HepG2 (cell line): ENCODE results near the gene ZNF184. TPM values are rescaled to one million over a fixed set of nuclear protein-coding genes. Genes with fewer than 3 reads are reported as not detected.

Experiments
- FOXO4 ChIP-seq: sonication (generic); formaldehyde crosslinking; conservative IDR thresholded peaks from 2 replicates; pipeline ENCODE4 v1.8.1; 2023; ENCODE audit warnings: missing genetic modification reagents
- MXD4 ChIP-seq: IDR thresholded peaks from 2 replicates; pipeline ENCODE4 v1.6.1; 2016; ENCODE audit warnings: mild to moderate bottlenecking, missing biosample characterization, missing genetic modification reagents
- PAWR ChIP-seq: sonication (generic); formaldehyde crosslinking; IDR thresholded peaks from 2 replicates; pipeline ENCODE4 v1.4.0; 2020; ENCODE audit warnings: missing genetic modification reagents, mild to moderate bottlenecking, borderline replicate concordance
- PITX1 ChIP-seq: sonication (generic); formaldehyde crosslinking; IDR thresholded peaks from 2 replicates; pipeline ENCODE4 v1.5.1; 2020; ENCODE audit warnings: mild to moderate bottlenecking, missing genetic modification reagents
- SALL2 ChIP-seq: sonication (generic); formaldehyde crosslinking; IDR thresholded peaks from 2 replicates; pipeline ENCODE4 v1.8.1; 2023; ENCODE audit warnings: mild to moderate bottlenecking, missing genetic modification reagents, inconsistent platforms
- SRSF1 ChIP-seq: fragments of 200-400 bp; formaldehyde crosslinking; optimal IDR thresholded peaks from 2 replicates; pipeline ENCODE3; 2017; ENCODE audit warnings: mild to moderate bottlenecking, low read depth, low read length, moderate library complexity
- TGIF2 ChIP-seq: IDR thresholded peaks from 2 replicates; pipeline ENCODE4 v1.6.1; 2016; ENCODE audit warnings: control low read depth, missing compliant biosample characterization
- ZBTB14 ChIP-seq: sonication (generic); formaldehyde crosslinking; IDR thresholded peaks from 2 replicates; pipeline ENCODE4 v1.4.0; 2020; ENCODE audit warnings: missing genetic modification reagents
- ZFP37 ChIP-seq: sonication (generic); formaldehyde crosslinking; IDR thresholded peaks from 2 replicates; pipeline ENCODE4 v1.4.0; 2020; ENCODE audit warnings: missing genetic modification reagents, borderline replicate concordance
- ZNF101 ChIP-seq: sonication (generic); formaldehyde crosslinking; IDR thresholded peaks from 2 replicates; pipeline ENCODE4 v1.4.0; 2020; ENCODE audit warnings: mild to moderate bottlenecking, low read depth, missing genetic modification reagents, borderline replicate concordance
- ZNF619 ChIP-seq: sonication (generic); formaldehyde crosslinking; IDR thresholded peaks from 2 replicates; pipeline ENCODE4 v1.4.0; 2020; ENCODE audit warnings: mild to moderate bottlenecking, missing genetic modification reagents
- ZSCAN22 ChIP-seq: sonication (generic); formaldehyde crosslinking; IDR thresholded peaks from 2 replicates; pipeline ENCODE4 v1.4.0; 2020; ENCODE audit warnings: mild to moderate bottlenecking, missing genetic modification reagents
- polyA plus RNA-seq, 8 experiments: library from polyadenylated mRNA; depleted of rRNA in 3 of 8; stranded (reverse) in 7 of 8; unstranded in 1 of 8; fragments of >200 nt; fragmentation: Illumina TruSeq in 4 of 8; extraction: Trizol in 4 of 8; gene quantifications; 2 replicates each; pipeline versions ENCODE4 v1.2.1 to v1.2.3, GENCODE V29; 2011 to 2016; ENCODE audit warnings: low read depth in 4 of 8, missing spikeins in 1 of 8, mixed read lengths in 1 of 8; ENCODE audit not compliant: insufficient read depth in 1 of 8
- total RNA-seq, 5 experiments: library from RNA; depleted of rRNA; stranded (reverse); fragments of >200 nt; fragmentation: Illumina TruSeq; extraction: Trizol; gene quantifications; 2 replicates each; pipeline ENCODE4 v1.2.3, GENCODE V29; 2016; ENCODE audit warnings: low read depth in 1 of 5
- TF ChIP-seq, protein P1 (sequence below): sonication (generic); formaldehyde crosslinking; IDR thresholded peaks from 2 replicates; pipeline ENCODE4 v1.4.0; 2020; ENCODE audit warnings: mild to moderate bottlenecking, missing genetic modification reagents
- TF ChIP-seq, protein P2 (sequence below): sonication (generic); formaldehyde crosslinking; IDR thresholded peaks from 2 replicates; pipeline ENCODE4 v1.4.0; 2020; ENCODE audit warnings: missing genetic modification reagents, borderline replicate concordance
- TF ChIP-seq, protein P3 (sequence below): sonication (generic); formaldehyde crosslinking; IDR thresholded peaks from 2 replicates; pipeline ENCODE4 v1.8.1; 2022; ENCODE audit warnings: low read depth, mild to moderate bottlenecking, missing genetic modification reagents

Gene ZNF184
- total and polyA plus RNA-seq, 2 of the 13 experiments (the other 11 are each of a cell fraction or from before 2014, with no cell fraction given): 2.1 to 10.1 TPM

- TF ChIP-seq, protein P1, sequence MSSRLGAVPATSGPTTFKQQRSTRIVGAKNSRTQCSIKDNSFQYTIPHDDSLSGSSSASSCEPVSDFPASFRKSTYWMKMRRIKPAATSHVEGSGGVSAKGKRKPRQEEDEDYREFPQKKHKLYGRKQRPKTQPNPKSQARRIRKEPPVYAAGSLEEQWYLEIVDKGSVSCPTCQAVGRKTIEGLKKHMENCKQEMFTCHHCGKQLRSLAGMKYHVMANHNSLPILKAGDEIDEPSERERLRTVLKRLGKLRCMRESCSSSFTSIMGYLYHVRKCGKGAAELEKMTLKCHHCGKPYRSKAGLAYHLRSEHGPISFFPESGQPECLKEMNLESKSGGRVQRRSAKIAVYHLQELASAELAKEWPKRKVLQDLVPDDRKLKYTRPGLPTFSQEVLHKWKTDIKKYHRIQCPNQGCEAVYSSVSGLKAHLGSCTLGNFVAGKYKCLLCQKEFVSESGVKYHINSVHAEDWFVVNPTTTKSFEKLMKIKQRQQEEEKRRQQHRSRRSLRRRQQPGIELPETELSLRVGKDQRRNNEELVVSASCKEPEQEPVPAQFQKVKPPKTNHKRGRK: no peak
- TF ChIP-seq PITX1 (CRISPR knock-in tag): peak; percentile 30; the same call in 1 of the 2 replicates
- TF ChIP-seq, protein P2, sequence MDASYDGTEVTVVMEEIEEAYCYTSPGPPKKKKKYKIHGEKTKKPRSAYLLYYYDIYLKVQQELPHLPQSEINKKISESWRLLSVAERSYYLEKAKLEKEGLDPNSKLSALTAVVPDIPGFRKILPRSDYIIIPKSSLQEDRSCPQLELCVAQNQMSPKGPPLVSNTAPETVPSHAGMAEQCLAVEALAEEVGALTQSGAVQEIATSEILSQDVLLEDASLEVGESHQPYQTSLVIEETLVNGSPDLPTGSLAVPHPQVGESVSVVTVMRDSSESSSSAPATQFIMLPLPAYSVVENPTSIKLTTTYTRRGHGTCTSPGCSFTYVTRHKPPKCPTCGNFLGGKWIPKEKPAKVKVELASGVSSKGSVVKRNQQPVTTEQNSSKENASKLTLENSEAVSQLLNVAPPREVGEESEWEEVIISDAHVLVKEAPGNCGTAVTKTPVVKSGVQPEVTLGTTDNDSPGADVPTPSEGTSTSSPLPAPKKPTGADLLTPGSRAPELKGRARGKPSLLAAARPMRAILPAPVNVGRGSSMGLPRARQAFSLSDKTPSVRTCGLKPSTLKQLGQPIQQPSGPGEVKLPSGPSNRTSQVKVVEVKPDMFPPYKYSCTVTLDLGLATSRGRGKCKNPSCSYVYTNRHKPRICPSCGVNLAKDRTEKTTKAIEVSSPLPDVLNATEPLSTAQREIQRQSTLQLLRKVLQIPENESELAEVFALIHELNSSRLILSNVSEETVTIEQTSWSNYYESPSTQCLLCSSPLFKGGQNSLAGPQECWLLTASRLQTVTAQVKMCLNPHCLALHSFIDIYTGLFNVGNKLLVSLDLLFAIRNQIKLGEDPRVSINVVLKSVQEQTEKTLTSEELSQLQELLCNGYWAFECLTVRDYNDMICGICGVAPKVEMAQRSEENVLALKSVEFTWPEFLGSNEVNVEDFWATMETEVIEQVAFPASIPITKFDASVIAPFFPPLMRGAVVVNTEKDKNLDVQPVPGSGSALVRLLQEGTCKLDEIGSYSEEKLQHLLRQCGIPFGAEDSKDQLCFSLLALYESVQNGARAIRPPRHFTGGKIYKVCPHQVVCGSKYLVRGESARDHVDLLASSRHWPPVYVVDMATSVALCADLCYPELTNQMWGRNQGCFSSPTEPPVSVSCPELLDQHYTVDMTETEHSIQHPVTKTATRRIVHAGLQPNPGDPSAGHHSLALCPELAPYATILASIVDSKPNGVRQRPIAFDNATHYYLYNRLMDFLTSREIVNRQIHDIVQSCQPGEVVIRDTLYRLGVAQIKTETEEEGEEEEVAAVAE (CRISPR knock-in tag): peak; percentile 69; the same call in 1 of the 2 replicates
- no peak for TF ChIP-seq ZNF101 (CRISPR knock-in tag)
- no peak for TF ChIP-seq ZSCAN22 (CRISPR knock-in tag)
- TF ChIP-seq ZNF619 (CRISPR knock-in tag): no peak
- TF ChIP-seq SALL2 (CRISPR knock-in tag): no peak
- TF ChIP-seq, protein P3, sequence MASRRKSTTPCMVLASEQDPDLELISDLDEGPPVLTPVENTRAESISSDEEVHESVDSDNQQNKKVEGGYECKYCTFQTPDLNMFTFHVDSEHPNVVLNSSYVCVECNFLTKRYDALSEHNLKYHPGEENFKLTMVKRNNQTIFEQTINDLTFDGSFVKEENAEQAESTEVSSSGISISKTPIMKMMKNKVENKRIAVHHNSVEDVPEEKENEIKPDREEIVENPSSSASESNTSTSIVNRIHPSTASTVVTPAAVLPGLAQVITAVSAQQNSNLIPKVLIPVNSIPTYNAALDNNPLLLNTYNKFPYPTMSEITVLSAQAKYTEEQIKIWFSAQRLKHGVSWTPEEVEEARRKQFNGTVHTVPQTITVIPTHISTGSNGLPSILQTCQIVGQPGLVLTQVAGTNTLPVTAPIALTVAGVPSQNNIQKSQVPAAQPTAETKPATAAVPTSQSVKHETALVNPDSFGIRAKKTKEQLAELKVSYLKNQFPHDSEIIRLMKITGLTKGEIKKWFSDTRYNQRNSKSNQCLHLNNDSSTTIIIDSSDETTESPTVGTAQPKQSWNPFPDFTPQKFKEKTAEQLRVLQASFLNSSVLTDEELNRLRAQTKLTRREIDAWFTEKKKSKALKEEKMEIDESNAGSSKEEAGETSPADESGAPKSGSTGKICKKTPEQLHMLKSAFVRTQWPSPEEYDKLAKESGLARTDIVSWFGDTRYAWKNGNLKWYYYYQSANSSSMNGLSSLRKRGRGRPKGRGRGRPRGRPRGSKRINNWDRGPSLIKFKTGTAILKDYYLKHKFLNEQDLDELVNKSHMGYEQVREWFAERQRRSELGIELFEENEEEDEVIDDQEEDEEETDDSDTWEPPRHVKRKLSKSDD: 0 out of 2 replicates have a peak, but pooled peaks have one; percentile 35
- TF ChIP-seq ZBTB14 (CRISPR knock-in tag): no peak
- peak; percentile 27; the same call in 1 of the 2 replicates for TF ChIP-seq ZFP37
- TF ChIP-seq SRSF1: no peak
- 0 out of 2 replicates have a peak, but pooled peaks have one; percentile 31 for TF ChIP-seq MXD4 (CRISPR knock-in tag)
- 0 out of 2 replicates have a peak, but pooled peaks have one; percentile 63 for TF ChIP-seq TGIF2 (CRISPR knock-in tag)
- no peak for TF ChIP-seq FOXO4 (CRISPR knock-in tag)
- TF ChIP-seq PAWR (CRISPR knock-in tag): no peak
Observed at GRCh38 chr6:27478706-27479318, 5.9 kb upstream of the ZNF184 start (continued).
